Right forelimb (tissue), 1 donor: Measurements from ENCODE around the gene ZFPM1.

ENCODE experiments used
- DNase-seq: peaks from one replicate; pipeline ENCODE4 v3.0.0-alpha.2; 2018

ZFPM1 gene

GRCh38 chr16:88452482-88453216 lies 431 bp upstream of the ZFPM1 start:
- peak; percentile 99 for DNase-seq

DNA sequence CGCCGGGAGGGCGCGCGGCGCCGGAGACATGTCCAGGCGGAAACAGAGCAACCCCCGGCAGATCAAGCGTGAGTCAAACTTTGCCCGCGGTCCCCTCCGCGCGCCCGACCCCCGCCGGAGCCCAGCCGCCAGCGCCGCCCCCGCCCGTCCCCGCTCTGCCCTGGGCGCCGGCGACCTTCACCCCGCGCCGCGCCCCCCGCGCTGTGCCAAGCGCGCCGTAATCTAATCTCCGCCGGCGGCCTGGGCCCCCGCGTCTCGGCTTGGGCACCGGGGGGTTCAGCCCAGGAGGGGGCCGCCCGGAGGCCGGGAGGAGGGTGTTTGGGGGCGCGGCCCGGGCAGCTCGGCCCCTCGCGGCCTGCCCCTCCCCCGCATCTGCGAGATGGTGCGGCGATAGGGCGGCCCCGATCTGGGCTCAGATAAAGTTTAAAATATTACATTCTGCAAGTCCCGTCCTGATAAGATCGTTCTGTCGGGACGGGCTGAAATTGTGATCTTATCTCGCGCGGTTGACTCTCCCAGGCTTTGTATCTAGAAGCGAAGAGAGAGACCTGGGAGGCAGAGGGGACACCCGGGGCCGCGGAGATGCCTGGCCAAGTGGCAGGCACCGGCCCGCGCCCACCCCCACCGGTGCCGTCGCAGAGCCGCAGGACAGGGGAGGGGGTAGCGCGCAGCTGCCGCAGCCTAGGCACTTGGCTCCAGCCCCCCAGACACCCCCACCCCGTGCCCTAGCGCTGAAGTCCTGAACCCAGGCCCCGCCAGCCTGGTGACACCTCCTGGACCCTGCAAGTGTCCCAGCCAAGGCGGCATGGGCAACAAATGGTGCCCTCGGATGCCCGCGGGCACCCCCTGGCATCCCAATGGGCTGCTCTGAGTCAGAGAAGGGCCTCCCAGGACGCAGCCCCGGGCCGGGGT lies 787 bp downstream of the ZFPM1 start:
- no peak for DNase-seq

DNA sequence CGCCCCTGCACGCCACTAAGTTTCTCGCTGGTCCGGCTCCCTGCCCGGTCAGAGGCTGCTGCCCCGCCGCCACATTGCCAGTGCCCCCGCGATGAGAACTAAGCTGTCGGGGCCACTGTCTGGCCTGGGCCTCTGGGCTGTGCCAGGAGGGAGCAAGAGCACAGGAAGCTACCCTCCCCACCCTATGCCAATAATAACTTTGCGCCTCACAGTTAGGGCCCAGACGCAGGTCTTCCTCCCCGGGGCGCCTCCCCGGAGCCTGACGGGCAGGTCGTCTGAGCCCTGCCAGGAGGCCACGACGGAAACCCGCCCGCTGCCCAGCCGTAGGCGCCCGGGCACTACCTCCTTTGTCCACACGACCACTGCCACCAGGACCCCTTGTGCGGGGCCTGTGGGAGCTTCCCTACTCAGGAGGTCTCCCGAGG lies 1.5 kb downstream of the ZFPM1 start:
- DNase-seq: no peak

- no peak for DNase-seq
These were observed 2.7 kb downstream of the ZFPM1 start for GRCh38 chr16:88455610-88456355.

- no peak for DNase-seq
These were observed 3.5 kb downstream of the ZFPM1 start for GRCh38 chr16:88456356-88457292.

DNA sequence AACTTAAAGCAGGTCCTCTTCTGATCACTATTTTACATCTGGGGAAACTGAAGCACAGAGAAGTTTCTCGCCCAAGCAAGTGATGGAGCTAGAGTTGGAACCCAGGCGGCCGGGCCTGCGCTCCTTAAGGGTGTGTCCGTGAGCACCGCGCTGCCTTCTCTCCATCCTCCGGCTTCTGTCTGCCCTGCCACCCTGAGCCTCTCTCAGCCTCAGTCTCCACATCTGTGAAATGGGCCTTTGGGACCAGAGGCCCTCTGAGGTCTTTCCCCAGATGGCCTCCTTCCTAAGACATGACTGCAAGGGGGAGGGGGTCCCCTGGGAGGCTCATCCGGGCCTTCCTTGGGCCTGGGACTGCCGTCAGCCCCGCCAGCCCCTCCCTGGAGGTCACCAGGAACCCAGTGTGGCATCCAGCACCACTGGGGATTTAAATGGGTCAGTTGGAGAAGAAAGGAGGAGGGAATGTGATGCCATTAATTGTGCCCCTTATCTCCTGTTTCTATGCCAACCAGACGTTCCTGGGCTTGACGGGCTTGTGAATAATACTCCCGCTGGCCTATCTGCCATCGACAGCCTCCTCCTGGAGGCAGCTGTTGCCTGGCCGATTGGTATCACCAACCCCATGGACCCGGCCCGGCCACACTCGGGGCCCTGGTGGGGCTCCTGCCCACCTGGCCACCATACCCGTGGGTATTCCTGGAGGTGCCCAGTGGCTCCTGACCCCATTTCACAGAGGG lies 5.1 kb downstream of the ZFPM1 start:
- DNase-seq: no peak

GRCh38 chr16:88458773-88459235 lies 5.7 kb downstream of the ZFPM1 start:
- no peak for DNase-seq

GRCh38 chr16:88459366-88460073 lies 6.4 kb downstream of the ZFPM1 start:
- DNase-seq: no peak

- DNase-seq: no peak
These were observed 7.6 kb downstream of the ZFPM1 start for GRCh38 chr16:88460496-88461330.

- no peak for DNase-seq
These were observed 8.5 kb downstream of the ZFPM1 start for GRCh38 chr16:88461331-88462269.

DNA sequence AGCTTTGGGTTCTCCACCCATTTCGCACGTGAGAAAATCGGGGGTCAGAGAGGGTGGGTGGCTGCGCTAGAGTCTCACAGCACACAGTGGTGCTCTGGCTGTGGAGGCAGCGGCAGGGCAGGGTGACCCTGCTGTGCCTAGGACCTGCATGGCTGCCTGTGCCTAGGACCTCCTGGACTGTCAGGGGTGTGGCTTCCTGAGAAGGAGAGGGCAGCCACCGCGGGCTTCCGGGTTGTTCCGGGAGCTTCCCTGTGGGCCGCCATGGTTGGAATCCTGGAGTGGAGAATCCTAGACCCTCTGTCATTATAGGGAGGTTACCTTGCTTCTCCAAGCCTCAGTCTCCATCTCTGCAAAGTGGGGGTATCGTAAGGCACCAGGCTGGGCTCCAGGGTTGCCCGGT lies 9.3 kb downstream of the ZFPM1 start:
- DNase-seq: no peak

GRCh38 chr16:88463411-88463810 lies 10.3 kb downstream of the ZFPM1 start:
- DNase-seq: no peak

DNA sequence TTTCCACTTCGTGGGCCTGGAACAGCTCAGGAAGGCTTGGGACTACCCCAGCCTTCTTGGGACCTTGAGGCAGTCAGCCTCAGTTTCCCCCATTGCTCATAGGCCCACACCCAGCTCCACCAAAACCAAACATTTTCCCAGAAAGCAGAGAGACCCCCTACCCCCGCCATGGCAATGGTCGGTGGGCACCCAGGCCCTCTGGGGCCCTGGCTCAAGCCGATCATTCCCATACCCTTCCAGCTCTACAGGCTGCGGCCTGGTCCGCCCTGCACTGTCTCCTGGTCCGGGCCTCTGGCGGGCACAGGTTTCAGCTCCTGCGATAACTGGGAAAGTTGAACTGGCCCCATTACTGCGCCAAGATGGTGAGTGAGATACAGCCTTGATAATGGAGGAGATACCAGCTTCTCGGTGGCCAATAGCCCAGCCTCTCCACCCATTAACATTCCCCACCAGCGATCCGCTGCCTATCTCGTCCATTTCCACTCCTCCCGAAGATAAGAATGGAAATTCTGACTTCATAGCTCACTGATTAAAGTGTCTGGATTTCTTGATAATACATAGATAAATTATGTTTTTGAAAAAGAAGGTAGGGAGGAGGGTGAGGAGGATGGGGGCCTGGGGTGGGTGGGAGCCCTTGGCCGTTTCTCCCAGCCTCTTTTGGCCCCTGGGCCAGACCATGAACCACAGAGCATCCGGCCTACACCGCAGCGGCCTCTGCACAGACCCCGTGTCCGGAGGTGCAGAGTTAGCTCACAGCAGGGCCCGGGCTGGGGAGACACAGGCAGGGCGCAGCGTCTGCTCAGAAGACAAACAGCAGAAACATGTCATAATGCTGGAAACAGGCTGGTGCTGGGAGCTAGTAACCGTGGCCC lies 11.6 kb downstream of the ZFPM1 start:
- no peak for DNase-seq

DNA sequence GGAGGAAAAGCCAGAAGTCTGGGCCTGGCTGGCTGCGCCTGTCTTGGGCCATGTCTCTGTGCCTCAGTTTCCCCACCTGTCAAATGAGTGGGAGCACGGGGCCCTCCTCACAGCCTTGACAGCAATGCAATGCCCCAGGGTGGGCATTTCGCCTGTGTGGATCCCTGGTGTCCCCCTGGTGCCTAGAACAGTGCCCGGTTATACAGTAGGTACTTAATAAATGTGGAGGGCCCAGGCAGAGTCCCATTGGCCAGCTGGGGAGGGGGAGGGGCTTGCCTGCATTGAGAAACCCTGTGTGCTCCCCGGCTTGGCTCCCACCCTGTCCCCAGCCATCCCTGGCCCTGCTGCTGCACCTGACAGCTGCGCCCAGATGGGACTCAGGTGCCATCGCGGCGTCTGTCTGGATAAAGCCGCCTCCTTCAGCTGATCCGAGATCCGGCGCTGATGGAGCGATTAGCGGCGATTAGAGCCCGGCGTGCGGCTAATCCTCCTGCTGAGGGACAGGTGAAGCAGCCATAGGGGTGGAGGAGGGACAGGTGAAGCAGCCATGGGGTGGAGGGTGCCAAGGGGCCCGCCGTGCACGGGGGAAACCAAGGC lies 12.4 kb downstream of the ZFPM1 start:
- no peak for DNase-seq

DNA sequence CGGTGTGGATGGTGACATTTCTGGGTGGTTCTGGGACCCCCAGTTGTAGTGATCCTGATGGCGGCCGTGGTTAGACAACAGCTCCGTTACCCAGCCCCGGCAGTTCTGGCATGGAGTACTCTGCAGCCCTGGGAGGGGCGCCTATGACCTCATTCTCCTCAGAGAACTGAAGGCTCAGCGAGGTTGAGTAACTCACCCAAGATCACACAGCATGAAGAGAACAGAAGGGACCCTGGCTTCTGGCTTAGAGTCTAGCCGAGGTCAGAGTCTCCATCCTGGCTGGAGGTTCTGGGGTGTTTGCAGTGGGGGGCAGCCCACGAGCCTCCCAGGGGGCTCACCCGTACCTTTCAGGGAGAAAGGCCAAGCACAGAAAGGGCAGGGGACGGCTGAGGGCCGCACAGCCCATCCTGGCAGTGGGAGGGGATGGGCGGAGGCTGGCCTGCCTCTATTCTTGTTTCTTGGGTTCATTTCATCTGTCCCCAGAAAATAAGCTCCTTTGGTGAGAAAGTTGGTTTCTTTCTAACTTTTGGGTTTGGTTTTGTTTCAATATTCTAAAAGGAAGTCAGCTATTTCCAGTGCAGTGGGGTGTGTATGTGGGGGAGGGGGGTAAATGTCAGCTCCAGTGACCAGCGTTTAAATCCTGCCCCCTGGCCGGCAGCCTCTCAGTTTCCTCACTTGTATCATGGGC lies 13.2 kb downstream of the ZFPM1 start:
- no peak for DNase-seq

DNA sequence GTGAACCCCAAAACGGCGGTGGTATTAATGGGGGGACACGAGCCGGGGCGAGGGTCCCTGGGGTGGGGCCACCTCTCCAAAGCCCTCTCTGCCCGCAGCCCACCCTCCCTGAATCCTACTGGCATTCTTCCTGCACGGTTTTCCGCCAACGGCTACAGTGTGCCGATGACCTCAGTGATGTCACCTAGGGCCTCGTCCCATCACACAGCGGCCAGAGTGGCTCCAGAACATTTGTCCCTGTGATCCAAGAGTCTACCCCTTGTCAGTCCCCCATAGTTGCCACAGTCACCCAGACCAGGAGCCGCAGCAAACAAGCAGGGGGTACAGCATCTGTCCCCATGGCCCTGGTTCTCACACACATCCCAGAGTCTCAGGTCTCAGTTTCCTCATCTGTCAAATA lies 13.9 kb downstream of the ZFPM1 start:
- DNase-seq: no peak
